Small intestine (tissue), 7 donors: Measurements from ENCODE around the gene TMSB4X. TPM values are rescaled to one million over a fixed set of nuclear protein-coding genes. Genes with fewer than 3 reads are reported as not detected.
A peak's percentile ranks its signal among the peaks of the same experiment; 100 is the strongest.
"Not testable (repeated sequence)": the region's sequence is repeated elsewhere in the genome, so short reads cannot be mapped to it uniquely, and the experiment has no call there.

Source experiments
- DNase-seq, 2 donors: peaks; one replicate each; pipeline versions ENCODE4 v3.0.0 to v3.0.0-alpha.2; 2013
- FAIRE-seq: peaks from 2 replicates; lab custom pipeline; 2012; peaks lifted over from hg19 to GRCh38; lab: Jason Lieb, UNC
- H3K27ac ChIP-seq, 3 donors: one replicate each; pipeline ENCODE4 v1.5.1; 2013; ENCODE audit warnings: low read length in 2 of 3, mild to moderate bottlenecking in 2 of 3, control low read depth in 1 of 3, inconsistent platforms in 1 of 3, low read depth in 1 of 3, moderate library complexity in 1 of 3
- H3K27me3 ChIP-seq, 3 donors: one replicate each; pipeline ENCODE4 v1.6.1; 2013; ENCODE audit warnings: low read length in 3 of 3, inconsistent platforms in 1 of 3; ENCODE audit not compliant: control insufficient read depth in 3 of 3, insufficient read depth in 3 of 3
- H3K36me3 ChIP-seq, 3 donors: one replicate each; pipeline ENCODE4 v1.6.1; 2013; ENCODE audit warnings: low read length in 3 of 3, inconsistent platforms in 1 of 3, low read depth in 1 of 3, mild to moderate bottlenecking in 1 of 3, moderate library complexity in 1 of 3; ENCODE audit not compliant: control insufficient read depth in 3 of 3, insufficient read depth in 2 of 3
- H3K4me1 ChIP-seq, 3 donors: one replicate each; pipeline ENCODE4 v1.6.1; 2013; ENCODE audit warnings: low read length in 2 of 3, inconsistent platforms in 1 of 3, low read depth in 1 of 3, mild to moderate bottlenecking in 1 of 3, moderate library complexity in 1 of 3; ENCODE audit not compliant: control insufficient read depth in 3 of 3, insufficient read depth in 2 of 3
- H3K4me3 ChIP-seq, 3 donors: one replicate each; pipeline ENCODE4 v1.5.1; 2013; ENCODE audit warnings: low read length in 3 of 3, control low read depth in 1 of 3, inconsistent platforms in 1 of 3, low read depth in 1 of 3, mild to moderate bottlenecking in 1 of 3, moderate library complexity in 1 of 3
- H3K9me3 ChIP-seq, 2 donors: one replicate each; pipeline ENCODE4 v1.6.1; 2013; ENCODE audit warnings: low read depth in 1 of 2, low read length in 1 of 2; ENCODE audit not compliant: control insufficient read depth in 2 of 2, insufficient read depth in 1 of 2
- WGBS, 3 donors: extraction: QIAGEN DNeasy Blood & Tissue Kit; methylation state at CpG; one replicate each; pipeline ENCODE4 v1.1.7; 2013; 5-methylcytosine and 5-hydroxymethylcytosine counted together
- polyA plus RNA-seq, 4 donors: library from polyadenylated mRNA; stranded (reverse) in 3 of 4; unstranded in 1 of 4; fragments of 200-250 nt in 3 of 4; fragments of 120-200 nt in 1 of 4; gene quantifications; one replicate each; pipeline versions ENCODE4 v1.2.1 to v1.2.3, GENCODE V29; 2013
- donor health status: healthy with polysubstance abuse.
- donor health status: control.
- donor health status: control.
- donor health status: Bipolar disorder and iron deficiency.
- donor health status: healthy.

Gene TMSB4X
- polyA plus RNA-seq, 4 donors = 2,435 to 6,707 (median 4,378) TPM

DNA sequence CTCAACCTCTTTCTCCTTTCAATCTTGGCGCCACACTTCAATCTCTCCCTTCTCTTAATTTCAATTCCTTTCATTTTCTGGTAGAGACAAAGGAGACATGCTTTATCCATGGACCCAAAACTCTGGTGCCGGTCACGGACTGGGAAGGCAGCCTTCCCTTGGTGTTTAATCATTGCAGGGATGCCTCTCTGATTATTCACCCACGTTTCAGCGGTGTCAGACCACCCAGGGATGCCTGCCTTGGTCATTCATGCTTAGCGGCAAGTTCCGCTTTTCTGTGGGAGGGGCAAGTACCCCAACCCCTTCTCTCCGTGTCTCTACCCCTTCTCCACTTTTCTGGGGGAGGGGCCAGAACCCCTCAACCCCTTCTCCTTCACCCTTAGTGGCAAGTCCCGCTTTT lies 34.4 kb upstream of the TMSB4X start:
- H3K27ac ChIP-seq, H3K27me3 ChIP-seq, DNase-seq, FAIRE-seq, H3K4me1 ChIP-seq, H3K36me3 ChIP-seq, H3K4me3 ChIP-seq, H3K9me3 ChIP-seq: not testable (repeated sequence)
- WGBS, 3 donors = 89 to 90% (median 90%) methylated on average over 8 to 9 of the region's 9 CpGs

DNA sequence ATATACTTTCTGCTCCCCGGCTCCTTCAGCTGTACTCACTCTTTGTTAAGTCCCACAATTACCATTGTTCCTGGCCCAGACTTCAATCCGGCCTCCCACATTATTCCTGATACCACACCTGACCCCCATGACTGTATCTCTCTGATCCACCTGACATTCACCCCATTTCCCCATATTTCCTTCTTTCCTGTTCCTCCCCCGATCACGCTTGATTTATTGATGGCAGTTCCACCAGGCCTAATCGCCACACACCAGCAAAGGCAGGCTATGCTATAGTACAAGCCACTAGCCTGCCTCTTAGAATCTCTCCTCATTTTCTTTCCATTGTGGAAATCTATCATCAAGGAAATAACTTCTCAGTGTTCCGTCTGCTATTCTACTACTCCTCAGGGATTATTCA lies 31.3 kb upstream of the TMSB4X start:
- 73 to 82% (median 74%) methylated on average over 4 to 5 of the region's 6 CpGs for WGBS, 3 donors
- H3K4me3 ChIP-seq, H3K36me3 ChIP-seq, H3K9me3 ChIP-seq, H3K27ac ChIP-seq, FAIRE-seq, H3K4me1 ChIP-seq, DNase-seq, H3K27me3 ChIP-seq: not testable (repeated sequence)

DNA sequence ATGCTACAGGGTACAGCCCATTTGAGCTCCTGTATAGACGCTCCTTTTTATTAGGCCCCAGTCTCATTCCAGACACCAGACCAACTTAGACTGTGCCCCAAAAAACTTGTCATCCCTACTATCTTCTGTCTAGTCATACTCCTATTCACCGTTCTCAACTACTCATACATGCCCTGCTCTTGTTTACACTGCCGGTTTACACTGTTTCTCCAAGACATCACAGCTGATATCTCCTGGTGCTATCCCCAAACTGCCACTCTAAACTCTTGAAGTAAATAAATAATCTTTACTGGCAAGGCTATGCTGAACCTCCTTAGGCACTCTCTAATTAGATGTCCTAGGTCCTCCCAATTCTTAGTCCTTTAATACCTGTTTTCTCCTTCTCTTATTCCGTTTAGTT lies 30.5 kb upstream of the TMSB4X start:
- H3K27ac ChIP-seq, H3K27me3 ChIP-seq, H3K36me3 ChIP-seq, DNase-seq, FAIRE-seq, H3K4me1 ChIP-seq, H3K9me3 ChIP-seq, H3K4me3 ChIP-seq: not testable (repeated sequence)
- 78 to 90% (median 89%) methylated on average over 1 to 3 of the region's 4 CpGs for WGBS, 3 donors

DNA sequence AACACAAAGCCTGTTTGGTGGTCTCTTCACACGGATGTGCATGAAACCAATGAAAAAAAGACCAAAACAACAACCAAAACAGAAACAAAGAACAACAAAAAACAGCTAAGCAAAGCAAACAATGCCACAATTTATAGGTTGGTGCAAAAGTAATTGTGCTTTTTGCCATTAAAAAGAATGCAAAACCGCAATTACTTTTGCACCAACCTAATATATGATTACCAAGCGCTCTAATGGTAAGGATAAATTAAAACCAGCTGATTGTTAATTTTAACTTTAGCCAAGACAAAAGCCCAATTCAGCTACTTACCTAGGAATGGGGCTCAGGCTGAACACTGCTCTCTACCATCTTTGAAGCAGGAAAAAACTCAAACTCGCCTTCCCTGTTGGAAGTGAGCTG lies 29.4 kb upstream of the TMSB4X start:
- no peak overlapping the region for H3K4me3 ChIP-seq
- WGBS, 3 donors = 72 to 92% (median 83%) methylated on average over 4 of the region's 4 CpGs
- FAIRE-seq = no peak

DNA sequence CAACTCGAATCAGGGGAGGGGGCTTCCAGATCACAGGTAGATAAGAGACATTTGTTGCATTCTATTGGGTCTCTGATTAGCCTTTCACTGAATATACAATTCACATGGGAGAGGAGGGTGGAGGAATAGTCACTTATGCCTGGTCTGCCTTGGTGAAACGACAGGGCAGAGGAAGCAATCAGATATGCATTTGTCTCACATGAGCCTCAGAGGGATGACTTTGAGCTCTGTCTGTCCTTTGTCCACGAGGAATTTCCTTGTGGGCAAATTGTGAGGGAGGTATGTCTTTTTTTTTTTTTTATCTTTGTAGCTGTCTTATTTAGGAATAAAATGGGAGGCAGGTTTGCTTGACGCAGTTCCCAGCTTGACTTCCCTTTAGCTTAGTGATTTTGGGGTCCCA lies 28.5 kb upstream of the TMSB4X start:
- no peak for DNase-seq
- WGBS, 3 donors = 49 to 52% (median 52%) methylated on average over 4 of the region's 4 CpGs

More for the DNA sequence above, 29.4 kb upstream of the TMSB4X start:
- Histone ChIP-seq H3K36me3 (no peaks in the 10 kb centered on the region), H3K9me3 (no peaks in the 10 kb centered on the region), H3K27ac (no peak overlapping the region), H3K27me3 (no peaks in the 10 kb centered on the region), H3K4me1 (peaks cover 0 to 10% (median 6%) of the 10 kb centered on the region in 3 donors)
- DNase-seq = no peak

DNA sequence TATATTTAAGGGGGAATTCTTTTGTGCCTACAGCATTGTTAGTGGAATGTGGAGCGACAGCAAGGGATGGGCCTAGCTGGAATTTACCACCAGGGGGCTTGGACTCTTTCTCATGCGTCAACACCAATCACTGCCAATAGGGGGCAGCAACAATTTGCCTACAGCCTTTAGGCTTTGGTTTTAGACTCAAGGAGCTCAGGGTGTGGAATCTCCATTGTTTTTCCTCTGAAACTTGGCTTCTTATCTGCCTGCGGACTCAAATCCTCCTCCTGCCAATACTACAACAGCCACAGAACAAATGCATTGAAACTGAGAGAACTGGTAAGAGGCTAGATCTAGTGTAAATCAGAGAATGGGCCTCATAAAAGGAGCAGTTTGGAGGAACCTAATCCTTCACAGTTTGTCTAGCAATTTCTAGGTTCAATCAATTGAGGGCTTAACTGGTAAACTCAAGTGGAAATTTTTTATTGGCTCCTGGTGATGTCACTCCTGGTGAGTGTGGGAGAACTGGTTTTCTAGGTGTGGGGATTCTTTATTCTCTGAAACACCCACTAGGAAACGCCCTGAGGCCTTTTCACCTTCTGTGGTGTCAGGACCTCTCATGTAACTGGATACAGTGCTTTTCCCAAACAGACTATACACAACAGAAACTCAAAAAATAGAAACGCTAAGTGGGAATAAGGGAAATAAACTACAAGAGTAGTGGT lies 27.9 kb upstream of the TMSB4X start:
- DNase-seq (peak; percentile 70 to 78), FAIRE-seq (no peak)
- Histone ChIP-seq H3K4me1 (peaks cover 0 to 12% (median 6%) of the 10 kb centered on the region in 3 donors), H3K9me3 (no peaks in the 10 kb centered on the region), H3K27ac (peak overlapping the region in 2 of 3 donors; percentile 63 to 79), H3K36me3 (no peaks in the 10 kb centered on the region), H3K4me3 (no peak overlapping the region), H3K27me3 (no peaks in the 10 kb centered on the region)
- 29 to 36% (median 35%) methylated on average over 5 of the region's 5 CpGs for WGBS, 3 donors

More for the DNA sequence above, 28.5 kb upstream of the TMSB4X start:
- H3K4me1 ChIP-seq = peaks cover 0 to 12% (median 6%) of the 10 kb centered on the region in 3 donors
- no peaks in the 10 kb centered on the region for H3K27me3 ChIP-seq
- H3K36me3 ChIP-seq = no peaks in the 10 kb centered on the region
- H3K4me3 ChIP-seq = no peak overlapping the region
- no peak for FAIRE-seq
- H3K9me3 ChIP-seq = no peaks in the 10 kb centered on the region
- peak overlapping the region in 1 of 3 donors; percentile 63 for H3K27ac ChIP-seq

DNA sequence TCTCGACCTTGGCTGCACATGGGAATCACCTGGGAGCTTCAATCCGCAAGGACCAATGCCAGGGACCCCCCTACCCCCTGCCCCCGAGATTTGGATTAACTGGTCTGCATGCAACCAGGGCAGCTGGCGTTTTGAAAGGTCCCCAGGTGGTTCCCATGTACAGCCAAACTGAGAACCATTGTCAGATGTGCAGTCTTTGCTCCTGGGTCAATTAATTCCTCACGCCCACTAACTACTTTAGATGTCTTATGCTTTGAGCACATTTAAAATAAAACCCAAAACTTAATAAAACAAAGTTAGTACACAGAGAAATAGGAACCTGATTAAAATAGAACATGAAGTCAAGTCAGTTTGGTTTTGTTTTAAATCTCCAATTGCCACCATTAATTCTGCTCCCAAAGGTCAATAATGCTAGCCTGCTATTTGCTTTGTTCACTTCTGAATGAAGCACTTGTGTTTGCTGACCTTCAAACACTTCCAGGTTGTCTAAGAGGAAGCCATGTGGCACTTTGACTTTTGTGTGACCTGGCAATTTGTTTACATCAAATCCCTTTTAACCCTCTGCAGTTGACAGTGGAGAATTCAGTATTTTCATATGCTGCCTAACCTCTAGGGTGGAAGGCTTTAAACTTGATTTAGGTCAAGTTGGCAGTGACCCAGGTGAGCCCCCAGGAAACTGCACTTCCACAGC lies 27.2 kb upstream of the TMSB4X start:
- Histone ChIP-seq H3K4me3 (no peak overlapping the region), H3K4me1 (peaks cover 0 to 12% (median 6%) of the 10 kb centered on the region in 3 donors), H3K27ac (peak overlapping the region in 2 of 3 donors; percentile 63 to 79), H3K9me3 (no peaks in the 10 kb centered on the region), H3K36me3 (no peaks in the 10 kb centered on the region), H3K27me3 (no peaks in the 10 kb centered on the region)
- WGBS, 3 donors = 60 to 80% (median 79%) methylated on average over 5 of the region's 5 CpGs
- FAIRE-seq (no peak), DNase-seq (peak in 1 of 2 donors; percentile 10)

DNA sequence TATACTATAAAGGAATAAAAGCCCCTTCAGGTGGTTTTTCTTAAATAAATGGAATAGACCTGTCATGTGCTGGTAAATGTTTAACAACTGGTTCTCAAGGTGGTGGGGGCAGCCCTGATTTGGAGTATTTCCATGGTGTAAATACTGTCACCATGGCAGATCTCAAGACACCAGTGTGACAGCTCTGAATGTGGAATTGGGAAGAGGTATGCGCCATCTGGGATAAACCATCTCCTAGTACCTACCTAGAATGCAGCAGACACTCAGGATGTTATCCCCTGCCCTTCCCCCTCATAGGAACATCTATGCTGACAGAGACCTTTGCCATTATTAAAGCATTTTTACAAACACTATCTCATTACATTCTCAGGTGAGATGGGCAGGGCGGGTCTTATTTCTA lies 26.4 kb upstream of the TMSB4X start:
- H3K27me3 ChIP-seq = no peaks in the 10 kb centered on the region
- FAIRE-seq (no peak), DNase-seq (no peak)
- no peaks in the 10 kb centered on the region for H3K9me3 ChIP-seq
- peaks cover 0 to 12% (median 6%) of the 10 kb centered on the region in 3 donors for H3K4me1 ChIP-seq
- 85 to 97% (median 92%) methylated on average over 2 of the region's 2 CpGs for WGBS, 3 donors
- H3K27ac ChIP-seq = no peak overlapping the region
- no peak overlapping the region for H3K4me3 ChIP-seq
- H3K36me3 ChIP-seq = no peaks in the 10 kb centered on the region
